Heart right ventricle (tissue), 16 donors: ENCODE results near the gene CHN2. TPM values are rescaled to one million over a fixed set of nuclear protein-coding genes. Genes with fewer than 3 reads are reported as not detected.
A peak's percentile ranks its signal among the peaks of the same experiment; 100 is the strongest.

ENCODE experiments used
- ATAC-seq, 8 donors: fragments of 200-7000 bp; cut with Tn5 transposase; one replicate each; pipeline ENCODE4 v1.9.1; 2020; ENCODE audit warnings: mild to moderate bottlenecking in 8 of 8, moderate library complexity in 8 of 8, moderate number of reproducible peaks in 1 of 8
- DNase-seq, 2 donors: peaks; one replicate each; pipeline ENCODE4 v3.0.0-alpha.2; 2020
- H3K27ac ChIP-seq, 10 donors: fragments of 200-600 bp; sonication (generic) in 2 of 10; one replicate each; pipeline versions ENCODE4 v1.5.0 to v1.8.0; 2020 to 2022; ENCODE audit warnings: mild to moderate bottlenecking in 3 of 10
- H3K27me3 ChIP-seq, 7 donors: fragments of 200-600 bp; one replicate each; pipeline ENCODE4 v1.8.0; 2021 to 2022; ENCODE audit warnings: mild to moderate bottlenecking in 2 of 7
- H3K36me3 ChIP-seq, 9 donors: fragments of 200-600 bp; sonication (generic) in 1 of 9; one replicate each; pipeline versions ENCODE4 v1.5.0 to v1.8.0; 2020 to 2022; ENCODE audit warnings: mild to moderate bottlenecking in 2 of 9
- H3K4me1 ChIP-seq, 9 donors: fragments of 200-600 bp; sonication (generic) in 1 of 9; one replicate each; pipeline versions ENCODE4 v1.5.0 to v1.8.0; 2020 to 2022; ENCODE audit warnings: mild to moderate bottlenecking in 4 of 9
- H3K4me3 ChIP-seq, 10 donors: fragments of 200-600 bp; sonication (generic) in 2 of 10; one replicate each; pipeline versions ENCODE4 v1.5.0 to v1.8.0; 2020 to 2022; ENCODE audit warnings: mild to moderate bottlenecking in 7 of 10, moderate library complexity in 2 of 10
- H3K9me3 ChIP-seq, 11 donors: fragments of 200-600 bp in 10 of 11; sonication (generic) in 2 of 11; one replicate each; pipeline versions ENCODE4 v1.5.0 to v1.8.0; 2013 to 2022; ENCODE audit warnings: mild to moderate bottlenecking in 2 of 11, control low read depth in 1 of 11, moderate library complexity in 1 of 11
- WGBS, 2 donors: extraction: QIAGEN DNeasy Blood & Tissue Kit; methylation state at CpG; one replicate each; pipeline ENCODE4 v1.1.7; 2013; ENCODE audit warnings: inconsistent platforms in 1 of 2; 5-methylcytosine and 5-hydroxymethylcytosine counted together
- intact Hi-C, 10 donors: fragments of 100-400 bp; cut with DNase I; formaldehyde crosslinking; loops; one replicate each; pipeline versions ENCODE4 v1.11.1 to v1.14.2; 2022
- polyA plus RNA-seq, 2 donors: library from polyadenylated mRNA; stranded (reverse); fragments of 200-250 nt; gene quantifications; one replicate each; pipeline ENCODE4 v1.2.3, GENCODE V29; 2013
- total RNA-seq, 10 donors: library from RNA; stranded (reverse); fragmentation: NEBNext Ultra II Directional in 3 of 10; extraction: Animal tissue kit (Norgen Biotek cat#: 25700) in 3 of 10; gene quantifications; one replicate each; pipeline versions ENCODE4 v1.2.1 to v1.2.4, GENCODE V29; 2021 to 2023
- TF ChIP-seq, protein P1 (sequence below), 9 donors: fragments of 200-600 bp; sonication (generic) in 2 of 9; IDR thresholded peaks; one replicate each; pipeline versions ENCODE4 v1.5.0 to v1.8.0; 2021 to 2022; ENCODE audit warnings: antibody characterized with exemption in 9 of 9, mild to moderate bottlenecking in 5 of 9, moderate library complexity in 1 of 9
- donor health status: Arrhythmogenic right ventricular cardiomyopathy.
- donor health status: ischemic (EF 13 %, LVEDD 7.1; RV severe dilation, severe dysfunction).
- donor health status: healthy with polysubstance abuse.
- donor health status: DM: no; HTN: yes; CAD: no.
- donor health status: DM: no; HTN: no; CAD: no.
- donor health status: ischemic (EF 25% LVEDD 6.9; RV normal size, moderate dysfunction).
- donor health status: ischemic (EF 25% LVEDD 5.7; RV mildly dilated, moderate dysfunction).
- donor health status: healthy.
- donor health status: DM: yes; HTN: yes; CAD: no.
- donor health status: Ischemic cardiomyopathy.
- donor health status: ischemic (EF 35%, LVEDD 5.7; RV mildly dilated, moderate dysfunction).
- donor health status: nonischemic (EF 11% LVEDD 7.7; RV severe dilation, severe dysfunction).
- donor health status: DM: yes; HTN: yes; CAD: no.
- donor health status: PGD.
- donor health status: ischemic (EF 29% LVEDD 5.4; RV normal size, mild dysfunction).
- donor health status: nonischemic (EF 23%, LVEDD 6.1; RV moderate dilation, normal function).

Gene CHN2
- total and polyA plus RNA-seq, 12 donors = 5.9 to 54.9 (median 22.6) TPM

DNA sequence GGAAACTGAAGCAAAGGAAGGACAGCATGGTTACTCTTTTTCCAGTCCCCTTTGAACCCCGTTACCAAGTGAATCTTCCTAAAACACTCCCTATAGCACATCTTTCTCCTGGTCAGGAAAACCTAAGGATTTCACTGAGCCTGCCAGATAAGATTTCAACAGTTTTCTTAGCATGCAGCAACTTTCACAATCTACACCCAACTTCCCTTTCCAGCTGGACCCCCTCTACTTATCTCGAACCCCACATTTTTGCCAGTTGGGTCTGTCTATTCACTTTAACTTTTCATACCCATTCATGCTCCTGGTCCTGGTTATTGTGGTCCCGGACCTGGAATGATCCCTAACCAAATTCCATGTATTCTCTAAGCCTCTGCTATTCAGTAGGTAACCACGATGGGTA lies 33.3 kb upstream of the CHN2 start:
- TF ChIP-seq, protein P1, sequence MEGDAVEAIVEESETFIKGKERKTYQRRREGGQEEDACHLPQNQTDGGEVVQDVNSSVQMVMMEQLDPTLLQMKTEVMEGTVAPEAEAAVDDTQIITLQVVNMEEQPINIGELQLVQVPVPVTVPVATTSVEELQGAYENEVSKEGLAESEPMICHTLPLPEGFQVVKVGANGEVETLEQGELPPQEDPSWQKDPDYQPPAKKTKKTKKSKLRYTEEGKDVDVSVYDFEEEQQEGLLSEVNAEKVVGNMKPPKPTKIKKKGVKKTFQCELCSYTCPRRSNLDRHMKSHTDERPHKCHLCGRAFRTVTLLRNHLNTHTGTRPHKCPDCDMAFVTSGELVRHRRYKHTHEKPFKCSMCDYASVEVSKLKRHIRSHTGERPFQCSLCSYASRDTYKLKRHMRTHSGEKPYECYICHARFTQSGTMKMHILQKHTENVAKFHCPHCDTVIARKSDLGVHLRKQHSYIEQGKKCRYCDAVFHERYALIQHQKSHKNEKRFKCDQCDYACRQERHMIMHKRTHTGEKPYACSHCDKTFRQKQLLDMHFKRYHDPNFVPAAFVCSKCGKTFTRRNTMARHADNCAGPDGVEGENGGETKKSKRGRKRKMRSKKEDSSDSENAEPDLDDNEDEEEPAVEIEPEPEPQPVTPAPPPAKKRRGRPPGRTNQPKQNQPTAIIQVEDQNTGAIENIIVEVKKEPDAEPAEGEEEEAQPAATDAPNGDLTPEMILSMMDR (IDR thresholded peaks at IDR 0.05) = no peak
- Histone ChIP-seq H3K27me3 (no peaks in the 10 kb centered on the region), H3K36me3 (no peaks in the 10 kb centered on the region), H3K9me3 (peaks cover 0 to 9% (median 0%) of the 10 kb centered on the region in 11 donors), H3K4me3 (no peak overlapping the region), H3K4me1 (peaks cover 0 to 21% (median 6%) of the 10 kb centered on the region in 9 donors), H3K27ac (no peak overlapping the region)
- WGBS, 2 donors = 75 to 85% methylated on average over 4 of the region's 4 CpGs
- intact Hi-C loops = no loop called here
- ATAC-seq = no peak
- no peak for DNase-seq

DNA sequence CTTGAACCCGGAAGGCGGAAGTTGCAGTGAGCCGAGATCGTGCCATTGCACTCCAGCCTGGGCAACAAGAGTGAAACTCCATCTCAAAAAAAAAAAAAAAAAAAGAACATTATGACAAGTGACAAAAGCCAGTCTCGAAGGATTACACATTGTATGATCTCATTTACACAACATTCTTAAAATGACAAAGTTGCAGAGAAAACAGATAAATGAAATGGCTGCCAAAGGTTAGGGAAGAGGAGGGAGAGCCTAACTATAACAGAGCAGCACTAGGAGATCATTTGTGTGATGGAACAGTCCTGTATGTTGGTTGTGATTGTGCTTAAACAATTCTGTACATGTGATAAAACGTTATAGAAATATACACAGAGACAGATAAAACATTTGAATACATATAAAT lies 32.0 kb upstream of the CHN2 start:
- ATAC-seq (peak in 2 of 8 donors; percentile 21 to 77), DNase-seq (no peak)
- TF ChIP-seq, protein P1 (IDR thresholded peaks at IDR 0.05) = no peak
- 65 to 67% methylated on average over 6 of the region's 6 CpGs for WGBS, 2 donors
- H3K27me3 ChIP-seq = no peaks in the 10 kb centered on the region
- H3K27ac ChIP-seq = peak overlapping the region in 2 of 10 donors; percentile 9 to 49
- no peaks in the 10 kb centered on the region for H3K36me3 ChIP-seq
- H3K9me3 ChIP-seq = peaks cover 0 to 11% (median 0%) of the 10 kb centered on the region in 11 donors
- H3K4me1 ChIP-seq = peaks cover 0 to 9% (median 4%) of the 10 kb centered on the region in 9 donors
- intact Hi-C loops = no loop called here
- no peak overlapping the region for H3K4me3 ChIP-seq

DNA sequence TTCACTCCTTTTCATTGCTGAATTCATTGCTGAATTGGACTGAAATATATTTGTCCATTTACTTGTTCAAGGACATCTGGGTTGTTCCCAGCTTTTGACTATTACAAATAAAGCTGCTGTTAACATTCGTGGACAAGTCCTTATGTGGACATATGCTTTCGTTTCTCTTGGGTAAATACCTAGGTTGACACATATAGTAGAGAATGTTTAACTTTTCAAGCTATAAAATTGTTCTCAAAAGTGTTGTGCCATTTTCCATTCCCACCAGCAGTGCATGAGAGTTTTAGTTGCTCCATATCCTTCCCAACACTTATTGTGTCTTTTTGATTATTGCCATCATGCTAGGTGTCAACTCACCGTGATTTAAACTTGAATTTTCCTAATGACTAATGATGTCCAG lies 30.7 kb upstream of the CHN2 start:
- Histone ChIP-seq H3K4me1 (no peaks in the 10 kb centered on the region), H3K4me3 (no peak overlapping the region), H3K27ac (no peak overlapping the region), H3K9me3 (peaks cover 0 to 11% (median 0%) of the 10 kb centered on the region in 11 donors), H3K36me3 (no peaks in the 10 kb centered on the region), H3K27me3 (no peaks in the 10 kb centered on the region)
- DNase-seq = no peak
- intact Hi-C loops = no loop called here
- TF ChIP-seq, protein P1 (IDR thresholded peaks at IDR 0.05) = no peak
- whole genome bisulfite sequencing, 2 donors = 72 to 87% methylated on average over 3 of the region's 3 CpGs
- ATAC-seq = no peak

DNA sequence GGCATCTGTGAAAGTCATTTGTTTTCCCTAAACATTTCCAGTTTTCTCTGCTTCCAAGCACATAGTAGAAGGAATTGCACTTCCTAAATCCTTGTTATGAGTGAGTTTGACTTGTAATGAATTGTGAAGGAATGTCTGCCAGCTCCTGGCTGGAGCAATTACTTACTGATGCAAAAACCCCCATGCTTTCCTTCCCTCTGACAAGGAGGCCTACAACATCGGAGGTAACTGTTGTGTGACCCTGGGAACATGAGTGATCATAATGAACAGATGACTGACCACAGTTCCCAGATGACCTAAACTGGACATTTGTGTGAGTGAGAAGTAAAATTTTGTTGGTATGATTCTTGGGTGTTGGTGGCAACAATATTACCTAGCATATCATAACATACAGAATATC lies 26.9 kb upstream of the CHN2 start:
- TF ChIP-seq, protein P1 (IDR thresholded peaks at IDR 0.05) = no peak
- intact Hi-C loops = no loop called here
- Histone ChIP-seq H3K9me3 (peaks cover 0 to 11% (median 0%) of the 10 kb centered on the region in 11 donors), H3K27ac (no peak overlapping the region), H3K4me1 (peaks cover 0 to 1% (median 0%) of the 10 kb centered on the region in 9 donors), H3K27me3 (peaks cover 0 to 6% (median 0%) of the 10 kb centered on the region in 7 donors), H3K4me3 (no peak overlapping the region), H3K36me3 (peaks cover 0 to 7% (median 0%) of the 10 kb centered on the region in 9 donors)
- WGBS, 2 donors = 63 to 65% methylated on average over 1 of the region's 1 CpG
- ATAC-seq (no peak), DNase-seq (no peak)
